Measurements from ENCODE around the gene ARG2. TPM values are rescaled to one million over a fixed set of nuclear protein-coding genes. Genes with fewer than 3 reads are reported as not detected.

ARG2 gene
- total RNA-seq = 100 to 1,000 TPM in 2 of 4 donors, 10 to 100 TPM in 2; 76.1 to 160 (median 95.0) TPM

DNA sequence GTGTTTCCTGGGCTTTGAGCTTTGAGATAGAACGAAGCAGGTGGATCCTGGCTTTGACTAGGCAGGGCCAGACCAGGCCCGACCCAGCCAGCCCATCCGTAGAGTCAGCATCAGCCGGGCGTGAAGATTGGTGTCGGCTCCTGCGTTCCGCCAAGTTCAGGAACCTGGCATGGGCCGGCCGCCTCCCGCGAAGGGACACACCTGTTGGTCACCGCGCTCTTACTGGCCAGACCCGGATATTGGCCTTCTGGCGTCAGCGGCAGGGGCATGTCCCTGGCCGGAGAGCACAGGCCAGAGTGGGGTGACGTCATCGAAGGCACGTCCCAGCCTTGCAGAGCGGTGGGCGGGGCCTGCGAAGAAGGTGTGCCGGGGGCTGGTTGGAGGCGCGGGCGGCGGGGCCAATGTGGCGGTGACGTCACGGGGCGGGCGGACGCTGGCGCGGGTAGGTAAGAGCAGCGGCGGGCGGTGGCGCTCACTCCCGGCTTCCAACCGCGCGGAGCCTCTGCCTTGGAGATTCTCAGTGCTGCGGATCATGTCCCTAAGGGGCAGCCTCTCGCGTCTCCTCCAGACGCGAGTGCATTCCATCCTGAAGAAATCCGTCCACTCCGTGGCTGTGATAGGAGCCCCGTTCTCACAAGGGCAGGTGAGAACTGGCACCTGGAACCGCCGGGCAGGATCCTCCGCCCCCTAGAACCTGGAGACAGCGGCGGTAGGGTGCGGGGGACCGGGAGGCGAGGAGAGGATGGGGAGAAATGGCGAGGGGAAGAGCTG is at the start of gene ARG2:
Gene ARG2, plus strand, starts transcription at position 475 of the 771 bp plus-strand sequence. Its CDS starts 58 bp downstream, at position 533.
- peak within 1 kb of the TSS; percentile 87 to 96 (median 93) for H3K27ac ChIP-seq
- peak; percentile 97 to 99 for TF ChIP-seq POLR2A (IDR thresholded peaks at IDR 0.05)
- TF ChIP-seq, protein P1, sequence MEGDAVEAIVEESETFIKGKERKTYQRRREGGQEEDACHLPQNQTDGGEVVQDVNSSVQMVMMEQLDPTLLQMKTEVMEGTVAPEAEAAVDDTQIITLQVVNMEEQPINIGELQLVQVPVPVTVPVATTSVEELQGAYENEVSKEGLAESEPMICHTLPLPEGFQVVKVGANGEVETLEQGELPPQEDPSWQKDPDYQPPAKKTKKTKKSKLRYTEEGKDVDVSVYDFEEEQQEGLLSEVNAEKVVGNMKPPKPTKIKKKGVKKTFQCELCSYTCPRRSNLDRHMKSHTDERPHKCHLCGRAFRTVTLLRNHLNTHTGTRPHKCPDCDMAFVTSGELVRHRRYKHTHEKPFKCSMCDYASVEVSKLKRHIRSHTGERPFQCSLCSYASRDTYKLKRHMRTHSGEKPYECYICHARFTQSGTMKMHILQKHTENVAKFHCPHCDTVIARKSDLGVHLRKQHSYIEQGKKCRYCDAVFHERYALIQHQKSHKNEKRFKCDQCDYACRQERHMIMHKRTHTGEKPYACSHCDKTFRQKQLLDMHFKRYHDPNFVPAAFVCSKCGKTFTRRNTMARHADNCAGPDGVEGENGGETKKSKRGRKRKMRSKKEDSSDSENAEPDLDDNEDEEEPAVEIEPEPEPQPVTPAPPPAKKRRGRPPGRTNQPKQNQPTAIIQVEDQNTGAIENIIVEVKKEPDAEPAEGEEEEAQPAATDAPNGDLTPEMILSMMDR (IDR thresholded peaks at IDR 0.05) = no peak
- no peaks in the 10 kb centered on the region for H3K9me3 ChIP-seq
- intact Hi-C loops (cut with DNase I) = loop anchor here (10.0 kb wide), 1 partner anchor 45 kb away; no protein-coding TSS in a partner anchor
- H3K27me3 ChIP-seq = no peaks in the 10 kb centered on the region
- DNase-seq = peak; percentile 100
- no peaks in the 10 kb centered on the region for H3K36me3 ChIP-seq
- peaks cover 38 to 51% of the 10 kb centered on the region in 2 donors for H3K4me1 ChIP-seq
- 0 to 1% methylated on average over 18 to 47 of the region's 62 CpGs for WGBS, 2 donors
- peak within 1 kb of the TSS; percentile 13 to 80 (median 75) for H3K4me3 ChIP-seq (replicated peaks in 1 of 3)

DNA sequence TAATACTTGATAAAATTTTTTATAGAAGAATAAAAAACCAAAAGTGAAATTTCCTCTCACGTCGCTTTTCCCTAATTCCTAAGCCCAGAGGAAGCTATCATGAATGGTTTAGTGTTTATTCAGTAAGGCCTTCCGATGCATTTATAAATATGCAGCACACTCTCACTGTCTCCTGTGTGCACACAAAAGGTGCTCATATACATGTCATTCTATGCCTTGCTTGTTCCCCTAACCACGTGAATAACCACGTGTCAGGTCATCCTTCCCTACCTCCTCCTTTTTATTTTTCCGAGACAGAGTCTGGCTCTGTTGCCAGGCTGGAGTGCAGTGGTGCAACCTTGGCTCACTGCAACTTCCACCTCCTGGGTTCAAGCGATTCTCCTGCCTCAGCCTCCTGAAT is 49.3 kb upstream of the ARG2 start:
- Histone ChIP-seq H3K27ac (no peak overlapping the region), H3K36me3 (peaks cover 49 to 53% of the 10 kb centered on the region in 2 donors), H3K27me3 (no peaks in the 10 kb centered on the region), H3K9me3 (no peaks in the 10 kb centered on the region), H3K4me1 (peaks cover 24 to 26% of the 10 kb centered on the region in 2 donors), H3K4me3 (replicated peaks in 1 of 3) (no peak overlapping the region)
- intact Hi-C loops (cut with DNase I) = loop anchor here (5.0 to 10.0 kb wide), 2 partner anchors 43 to 146 kb away; no protein-coding TSS in a partner anchor
- no peak for DNase-seq
- WGBS, 2 donors = 91 to 92% methylated on average over 7 of the region's 7 CpGs
- no peak for TF ChIP-seq POLR2A (IDR thresholded peaks at IDR 0.05)
- TF ChIP-seq, protein P1 (IDR thresholded peaks at IDR 0.05) = no peak

- DNase-seq = peak; percentile 61 to 62
Measured at GRCh38 chr14:67571275-67571990, 48.3 kb upstream of the ARG2 start.

GRCh38 chr14:67571991-67572323 is 47.8 kb upstream of the ARG2 start:
- intact Hi-C loops (cut with DNase I) = loop anchor here (5.0 to 10.0 kb wide), 2 partner anchors 45 to 147 kb away; no protein-coding TSS in a partner anchor
- Histone ChIP-seq H3K4me1 (peaks cover 9 to 11% of the 10 kb centered on the region in 2 donors), H3K27ac (no peak overlapping the region), H3K9me3 (no peaks in the 10 kb centered on the region), H3K4me3 (replicated peaks in 1 of 3) (no peak overlapping the region), H3K27me3 (no peaks in the 10 kb centered on the region), H3K36me3 (peaks cover 61 to 62% of the 10 kb centered on the region in 2 donors)
- no peak for TF ChIP-seq POLR2A (IDR thresholded peaks at IDR 0.05)
- TF ChIP-seq, protein P1 (IDR thresholded peaks at IDR 0.05) = no peak
- peak in 1 of 2 donors; percentile 21 for DNase-seq
- WGBS, 2 donors = 83 to 87% methylated on average over 17 to 19 of the region's 19 CpGs

More at GRCh38 chr14:67571275-67571990, 48.3 kb upstream of the ARG2 start:
- Histone ChIP-seq H3K27ac (no peak overlapping the region), H3K4me3 (replicated peaks in 1 of 3) (no peak overlapping the region), H3K4me1 (peaks cover 15 to 16% of the 10 kb centered on the region in 2 donors), H3K27me3 (no peaks in the 10 kb centered on the region), H3K36me3 (peaks cover 59 to 62% of the 10 kb centered on the region in 2 donors), H3K9me3 (no peaks in the 10 kb centered on the region)
- intact Hi-C loops (cut with DNase I) = loop anchor here (5.0 to 10.0 kb wide), 2 partner anchors 44 to 147 kb away; no protein-coding TSS in a partner anchor
- 26 to 35% methylated on average over 6 to 7 of the region's 14 CpGs for WGBS, 2 donors
- TF ChIP-seq, protein P1 (IDR thresholded peaks at IDR 0.05) = peak; percentile 35 to 77 (median 68)
- TF ChIP-seq POLR2A (IDR thresholded peaks at IDR 0.05) = no peak
